Sciatic nerve (tissue), 2 donors: ENCODE data around the gene C10orf90. TPM values are rescaled to one million over a fixed set of nuclear protein-coding genes. Genes with fewer than 3 reads are reported as not detected.

Experiments used
- ATAC-seq: fragments of 200-7000 bp; cut with Tn5 transposase; one replicate; pipeline ENCODE4 v1.9.1; 2020; ENCODE audit warnings: mild to moderate bottlenecking, moderate library complexity
- DNase-seq: peaks from one replicate; pipeline ENCODE4 v3.0.0-alpha.2; 2020; ENCODE audit warnings: low spot score
- intact Hi-C: fragments of 100-400 bp; cut with DNase I; formaldehyde crosslinking; loops from one replicate; pipeline ENCODE4 v1.14.2; 2022
- total RNA-seq: library from RNA; stranded (reverse); fragmentation: NEBNext Ultra II Directional; extraction: Animal tissue kit (Norgen Biotek cat#: 25700); gene quantifications from one replicate; pipeline ENCODE4 v1.2.1, GENCODE V29; 2021
- donor health status: DM: no; HTN: no; CAD: no.
- donor health status: DM: no; HTN: no; CAD: no.

C10orf90 gene
- total RNA-seq, 1 donor from 2014 or later, result not detected

GRCh38 chr10:126675656-126676438, 5.4 kb upstream of the C10orf90 start:
- DNase-seq (no peak), ATAC-seq (no peak)
- intact Hi-C loops, result no loop called here

DNA sequence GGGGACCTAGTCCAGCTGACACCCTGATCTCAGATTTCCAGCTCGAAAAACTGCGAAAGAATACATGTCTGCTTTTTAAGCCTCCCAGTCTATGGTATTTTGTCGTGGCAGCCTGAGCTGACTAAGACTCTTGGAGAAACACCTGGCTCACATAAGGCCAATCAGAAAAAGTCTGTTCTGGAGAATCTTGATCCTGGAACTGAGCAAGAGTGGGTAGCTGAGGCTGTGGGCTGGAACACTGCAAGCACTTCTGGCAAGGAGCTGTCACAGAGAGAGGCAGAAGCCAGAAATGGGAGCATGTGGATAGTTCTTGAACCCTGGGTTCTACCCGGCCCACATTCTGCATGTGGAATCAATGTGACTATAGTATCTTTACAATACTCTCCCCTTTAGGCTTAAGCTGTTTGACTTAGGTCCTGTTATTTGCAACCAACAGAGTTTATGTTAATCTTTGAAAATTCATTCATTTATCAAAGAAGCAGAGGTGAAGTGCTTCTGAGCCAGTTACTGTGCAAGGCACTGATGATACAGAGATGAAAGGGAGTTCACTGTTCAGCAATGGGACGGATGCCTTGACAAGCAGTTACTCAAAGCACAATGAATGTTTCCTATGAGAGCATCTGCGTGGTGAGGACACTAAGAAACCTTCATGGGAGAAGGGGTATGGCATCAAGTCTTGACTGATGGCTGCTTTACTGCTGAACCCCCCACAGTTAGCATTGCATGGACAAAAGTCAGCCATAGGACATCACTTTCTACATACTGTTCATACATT, 4.4 kb upstream of the C10orf90 start:
- no peak for ATAC-seq
- intact Hi-C loops, result no loop called here
- no peak for DNase-seq

DNA sequence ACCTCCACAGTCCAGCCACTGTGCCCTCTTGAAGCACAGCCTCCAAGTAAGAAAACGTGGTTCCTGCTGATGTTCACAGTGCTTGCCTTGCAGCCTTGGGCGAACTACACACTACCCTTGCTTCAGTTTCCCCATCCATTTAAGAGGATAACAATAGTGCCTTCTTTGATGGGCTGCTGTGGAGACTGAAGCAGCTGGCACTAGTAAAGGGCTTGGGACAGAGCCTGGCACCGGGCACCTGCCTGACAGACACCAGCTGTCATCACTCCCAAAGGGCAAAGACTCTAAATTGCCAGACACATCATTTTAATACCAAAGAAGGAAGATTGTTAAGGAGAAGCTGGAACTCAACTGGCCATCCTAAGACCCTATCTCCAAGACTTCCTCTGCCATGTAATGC, 3.1 kb upstream of the C10orf90 start:
- intact Hi-C loops, result no loop called here
- ATAC-seq, result no peak
- no peak for DNase-seq

DNA sequence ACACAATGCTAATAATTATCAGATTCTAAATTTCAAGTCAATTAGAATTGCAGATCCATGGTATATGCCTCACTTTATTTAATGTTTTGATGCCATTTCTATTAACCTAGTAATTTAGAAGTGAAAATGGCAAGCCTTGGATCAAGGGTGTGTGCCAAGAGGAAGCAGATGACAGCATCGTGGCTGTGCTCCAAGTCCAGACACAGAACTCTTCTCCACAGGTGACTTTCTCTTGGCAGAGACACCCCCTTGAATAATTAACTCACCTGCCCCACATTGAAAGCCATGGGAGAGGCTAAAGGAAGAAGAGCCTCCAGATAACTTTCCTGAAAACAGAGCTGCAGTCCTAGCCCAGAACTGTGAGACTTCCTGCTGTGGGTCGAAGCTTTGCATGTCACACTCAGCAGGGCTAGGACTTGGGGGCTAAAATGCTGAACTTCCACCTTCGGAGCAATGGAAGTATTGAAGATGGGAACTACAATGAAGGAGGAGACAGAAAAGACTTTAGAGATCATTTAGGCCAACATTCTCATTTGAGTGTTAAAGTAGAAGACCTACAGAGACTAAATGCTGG, 996 bp upstream of the C10orf90 start:
- ATAC-seq (no peak), DNase-seq (no peak)
- intact Hi-C loops, result no loop called here

- no peak for ATAC-seq
- no peak for DNase-seq
- intact Hi-C loops, result no loop called here
These were observed 385 bp upstream of the C10orf90 start for GRCh38 chr10:126670895-126671261.

GRCh38 chr10:126669168-126669567, 1.3 kb downstream of the C10orf90 start:
- intact Hi-C loops, result no loop called here
- DNase-seq (no peak), ATAC-seq (no peak)

- ATAC-seq (no peak), DNase-seq (no peak)
These were observed 2.0 kb downstream of the C10orf90 start for GRCh38 chr10:126668505-126668904.

DNA sequence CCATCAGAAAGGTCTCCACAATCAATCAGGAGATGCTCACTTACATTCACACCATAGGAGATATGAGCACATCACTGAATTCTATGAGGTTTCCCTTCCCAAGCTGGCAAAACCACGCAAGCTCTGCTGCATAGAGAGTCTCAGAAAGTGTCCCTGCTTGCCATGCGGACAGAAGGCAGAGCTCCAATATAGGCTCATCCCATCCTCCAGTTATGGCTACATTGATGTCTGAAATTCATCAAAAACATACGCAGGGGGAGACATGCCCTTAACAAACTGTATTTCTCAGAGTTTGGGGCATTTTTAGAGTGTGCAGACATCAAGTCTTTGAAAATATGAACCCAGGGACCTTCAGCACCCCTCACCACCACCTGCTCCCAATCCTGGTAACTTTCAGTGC, 2.9 kb downstream of the C10orf90 start:
- intact Hi-C loops, result no loop called here
- ATAC-seq, result no peak
- DNase-seq, result no peak

More at GRCh38 chr10:126668505-126668904, 2.0 kb downstream of the C10orf90 start:
- intact Hi-C loops, result no loop called here

DNA sequence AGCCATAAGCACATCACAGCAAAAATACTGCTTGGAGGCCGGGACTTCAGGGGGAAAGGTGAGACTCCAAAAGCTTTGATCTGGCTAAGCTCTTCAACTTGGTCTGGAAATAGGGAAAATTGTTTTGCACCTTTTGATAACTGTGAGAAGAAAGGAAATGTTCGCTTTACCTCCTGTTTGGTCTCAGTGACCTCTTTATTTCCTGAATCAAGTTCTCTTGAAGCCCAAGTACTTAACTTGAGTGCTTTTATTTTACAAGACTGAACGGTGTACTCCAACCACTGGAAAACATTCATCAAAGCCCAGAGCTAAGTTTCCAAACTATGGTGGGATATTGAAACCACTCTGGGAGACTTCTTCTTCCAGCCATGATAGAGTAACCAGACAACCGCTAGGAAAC, 5.3 kb downstream of the C10orf90 start:
- DNase-seq (no peak), ATAC-seq (no peak)
- intact Hi-C loops, result no loop called here

- ATAC-seq (no peak), DNase-seq (no peak)
- intact Hi-C loops, result no loop called here
These were observed 6.6 kb downstream of the C10orf90 start for GRCh38 chr10:126663880-126664279.

DNA sequence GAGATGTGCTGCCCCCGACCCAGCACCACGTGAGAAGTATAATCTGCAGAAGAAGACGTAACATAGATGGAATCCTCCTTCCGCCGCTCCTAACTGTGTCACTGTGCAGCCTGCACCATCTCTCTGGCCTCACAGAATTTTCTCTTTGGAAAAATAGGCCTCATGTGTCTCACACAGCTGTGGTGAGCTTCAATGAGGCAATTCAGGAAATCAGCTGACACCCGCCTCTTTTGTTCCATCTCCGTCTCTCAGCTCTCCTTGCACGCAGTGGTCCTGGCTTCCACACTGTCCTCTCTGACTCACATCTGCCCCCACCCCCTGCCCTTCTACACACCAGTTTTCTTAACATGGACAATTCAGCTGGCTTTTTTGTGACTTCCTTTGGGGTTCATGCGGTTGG, 7.2 kb downstream of the C10orf90 start:
- no peak for DNase-seq
- intact Hi-C loops, result no loop called here
- peak; percentile 89 for ATAC-seq

DNA sequence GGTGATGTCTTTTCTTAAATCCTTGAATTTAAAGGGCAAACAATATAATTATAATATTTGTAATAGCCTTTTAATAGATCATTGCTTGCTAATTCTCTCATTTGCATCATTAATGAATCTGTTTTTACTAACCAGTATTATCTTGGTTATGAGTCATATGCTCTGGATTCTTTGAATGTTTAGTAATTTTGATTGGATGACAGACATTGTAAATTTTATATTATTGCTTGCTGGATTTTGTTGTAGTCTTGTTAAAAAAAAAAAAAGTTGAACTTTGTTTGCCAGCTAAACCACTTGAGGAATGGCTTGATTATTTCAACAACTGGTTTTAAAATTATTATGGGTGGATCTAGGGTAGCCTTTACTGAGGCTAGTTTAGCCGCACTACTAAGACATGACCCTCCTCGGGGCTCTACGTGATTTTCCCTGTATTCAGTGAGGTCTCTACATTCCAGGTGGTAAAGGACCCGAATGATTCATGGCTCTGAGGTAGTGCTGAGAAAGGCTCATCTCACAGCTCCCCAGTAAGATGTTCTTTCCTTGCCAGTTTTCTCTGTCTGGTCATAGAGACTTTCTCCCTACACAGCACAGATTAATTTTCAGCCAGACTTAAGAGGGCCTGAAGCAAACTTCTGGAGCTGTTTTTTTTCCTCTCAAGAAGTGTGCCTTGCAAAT, 8.5 kb downstream of the C10orf90 start:
- DNase-seq (no peak), ATAC-seq (no peak)
- intact Hi-C loops, result no loop called here

DNA sequence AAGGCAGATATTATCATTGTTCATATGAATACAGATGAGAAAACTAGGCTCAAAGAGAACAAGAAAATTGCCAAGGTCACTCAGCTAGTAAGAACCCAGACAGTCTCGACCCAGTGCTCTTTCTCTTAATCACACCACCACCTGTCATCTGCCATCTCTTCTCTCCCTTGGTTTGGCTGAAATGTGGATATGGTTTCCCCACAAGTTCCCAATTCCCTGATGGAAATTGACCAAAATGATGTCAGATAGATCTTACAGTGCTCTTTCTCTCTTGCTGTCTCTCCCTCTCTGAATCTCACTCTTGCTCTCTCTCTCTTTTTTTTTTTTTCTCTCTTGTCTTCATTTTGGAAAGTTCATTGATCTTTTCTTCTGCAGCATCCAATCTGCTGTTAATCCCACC, 9.1 kb downstream of the C10orf90 start:
- intact Hi-C loops, result no loop called here
- DNase-seq (no peak), ATAC-seq (no peak)

DNA sequence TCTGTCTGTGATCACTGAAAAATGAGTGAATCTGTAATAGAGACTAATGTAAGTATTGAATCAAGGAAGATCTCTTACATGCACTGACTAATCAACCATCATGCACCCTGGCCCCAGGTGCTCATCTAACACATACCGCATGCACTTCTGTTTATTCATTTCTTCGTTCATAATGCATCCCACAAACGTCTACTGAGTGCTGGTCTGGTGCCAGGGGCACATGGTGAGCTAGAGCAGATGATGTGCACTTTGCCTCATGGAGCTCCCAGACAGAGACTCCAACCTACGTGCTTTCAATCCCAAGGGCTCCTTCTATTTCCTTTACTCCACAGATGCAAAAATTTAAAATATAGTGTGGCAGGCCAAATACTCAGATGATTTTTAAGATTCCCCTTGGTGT, 10.7 kb downstream of the C10orf90 start:
- no peak for ATAC-seq
- intact Hi-C loops, result no loop called here
- no peak for DNase-seq

DNA sequence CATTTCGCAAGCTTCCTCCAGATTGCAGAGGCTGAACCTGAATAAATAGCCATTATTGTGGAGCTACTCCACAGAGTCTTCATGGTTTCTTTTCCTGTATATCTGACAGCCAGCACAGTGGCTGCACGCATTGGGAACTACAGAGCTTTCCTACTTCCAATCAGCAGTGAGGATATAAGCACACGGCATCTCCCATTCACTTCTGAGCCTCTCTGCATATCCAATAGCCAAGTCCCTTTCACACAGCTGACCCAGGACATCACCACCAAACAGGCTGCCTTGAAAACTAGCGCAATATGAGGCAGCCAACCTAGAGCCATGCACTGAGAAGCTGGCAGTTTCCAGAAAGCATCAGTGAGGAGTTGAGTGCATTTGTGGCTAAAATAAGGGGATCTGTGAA, 11.6 kb downstream of the C10orf90 start:
- ATAC-seq (no peak), DNase-seq (no peak)
- intact Hi-C loops, result no loop called here

DNA sequence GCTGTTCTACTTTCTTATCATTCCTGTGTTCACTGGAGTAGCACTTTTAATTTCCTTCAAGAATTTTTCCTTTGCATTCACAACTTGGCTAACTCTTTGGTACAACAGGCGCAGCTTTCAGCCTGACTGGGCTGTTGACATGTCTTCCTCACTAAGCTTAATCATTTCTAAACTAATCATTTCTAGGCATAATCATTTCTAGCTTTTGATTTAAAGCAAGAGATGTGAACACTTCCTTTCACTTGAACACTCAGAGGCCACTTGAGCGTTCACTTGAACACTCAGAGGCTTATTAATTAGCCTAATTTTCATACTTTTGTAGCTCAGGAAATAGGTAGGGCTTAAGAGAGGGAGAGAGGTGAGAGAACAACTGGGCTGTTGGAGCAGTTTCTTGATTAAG, 15.9 kb downstream of the C10orf90 start:
- ATAC-seq (no peak), DNase-seq (no peak)
- intact Hi-C loops, result no loop called here

DNA sequence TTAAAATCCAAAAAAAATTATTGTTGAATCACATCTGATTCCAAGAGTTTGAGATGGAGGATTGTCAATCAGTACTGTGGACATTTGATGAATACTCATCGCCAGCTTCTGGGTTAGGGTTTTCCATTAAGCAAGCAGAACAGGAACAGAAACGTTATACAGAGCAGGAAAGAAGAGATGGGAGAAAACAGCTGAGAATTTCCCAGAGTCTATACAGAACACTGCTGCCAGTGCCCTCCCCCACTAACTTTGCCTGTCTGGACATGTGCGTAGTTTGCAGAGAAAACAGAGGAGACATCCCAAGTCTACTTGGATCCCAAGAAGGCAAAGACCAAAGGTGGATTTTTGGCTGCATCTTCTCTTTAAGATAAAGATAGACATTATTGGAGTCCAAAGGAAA, 19.0 kb downstream of the C10orf90 start:
- DNase-seq, result no peak
- ATAC-seq, result no peak
- intact Hi-C loops, result no loop called here

GRCh38 chr10:126650161-126650560, 20.3 kb downstream of the C10orf90 start:
- intact Hi-C loops, result no loop called here
- ATAC-seq (no peak), DNase-seq (no peak)

GRCh38 chr10:126647116-126647515, 23.4 kb downstream of the C10orf90 start:
- ATAC-seq, result no peak
- intact Hi-C loops, result no loop called here
- no peak for DNase-seq

DNA sequence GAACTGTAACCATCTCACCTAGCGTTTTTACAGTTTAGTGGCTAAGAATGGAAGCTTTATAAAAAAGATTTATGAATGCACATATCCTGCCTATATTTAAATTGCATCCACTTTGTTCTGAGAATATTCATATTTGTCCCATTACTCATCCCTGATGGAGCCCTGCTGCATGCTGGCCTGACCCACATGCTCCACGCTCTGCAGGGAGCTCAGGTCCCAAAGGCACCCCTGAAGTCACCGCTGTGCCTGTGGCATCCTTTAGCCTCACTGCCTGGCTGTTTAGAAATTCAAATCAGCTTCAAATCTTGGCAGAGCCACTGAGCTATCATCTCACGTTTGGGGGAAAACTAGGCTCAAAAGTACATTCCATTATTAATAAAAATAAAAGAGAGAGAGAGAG, 24.4 kb downstream of the C10orf90 start:
- no peak for ATAC-seq
- no peak for DNase-seq
- intact Hi-C loops, result no loop called here
